ENCODE measurements around the gene UAP1L1. TPM values are rescaled to one million over a fixed set of nuclear protein-coding genes. Genes with fewer than 3 reads are reported as not detected.
A peak's percentile ranks its signal among the peaks of the same experiment; 100 is the strongest.

The UAP1L1 gene
- total RNA-seq, 1 donor from 2014 or later = 3.2 TPM

DNA sequence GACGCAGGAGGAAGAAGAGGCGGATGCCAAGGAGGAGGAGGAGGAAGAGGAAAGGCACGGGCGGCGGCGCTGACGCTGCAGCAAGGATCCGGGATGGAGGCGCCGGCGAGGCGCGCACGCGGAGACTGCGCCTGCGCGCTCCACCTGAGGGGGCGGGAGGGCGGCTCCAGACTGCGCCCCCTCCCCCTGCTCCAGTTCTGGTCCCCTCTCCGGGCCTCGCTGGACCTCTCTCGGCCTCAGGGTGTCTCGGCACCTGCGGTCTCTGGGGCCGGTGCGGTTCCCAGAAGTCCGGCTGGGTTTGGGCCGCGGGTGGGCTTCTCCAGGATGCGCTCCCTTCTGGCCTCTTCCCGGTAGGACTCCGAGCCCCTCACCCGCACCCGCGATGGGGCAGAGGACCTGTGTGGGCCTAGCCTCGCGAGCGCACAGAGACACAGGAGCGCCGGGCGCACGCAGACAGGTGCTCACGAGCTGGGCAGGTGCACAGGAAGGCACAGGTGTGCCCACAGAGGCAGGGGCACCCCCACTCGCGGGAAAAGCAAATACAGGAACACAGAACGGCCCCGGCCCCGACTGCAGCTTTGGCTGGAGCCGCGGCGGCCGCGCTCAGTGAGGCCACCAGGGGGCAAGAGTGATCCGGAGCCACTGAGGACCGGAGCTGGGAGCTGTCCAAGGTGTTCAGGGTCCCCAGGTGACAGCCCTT, 31.1 kb upstream of the UAP1L1 start, which contains the start of gene NPDC1:
Gene NPDC1, minus strand, starts transcription at position 90 of the 700 bp plus-strand sequence. CDS start 188 bp downstream, outside the sequence.
- Mint-ChIP-seq H3K27me3 (ENCODE audit: unreplicated experiment) (peaks cover 5% of the 10 kb centered on the region), H3K27ac (ENCODE audit: unreplicated experiment) (no peak within 1 kb of the TSS), H3K4me3 (ENCODE audit: unreplicated experiment) (peak within 1 kb of the TSS; percentile 86), H3K9me3 (ENCODE audit: unreplicated experiment) (no peaks in the 10 kb centered on the region), H3K36me3 (ENCODE audit: low read depth, unreplicated experiment) (no peaks in the 10 kb centered on the region), H3K4me1 (ENCODE audit: unreplicated experiment) (peaks cover 4% of the 10 kb centered on the region)
- peak; percentile 84 for TF ChIP-seq CTCF (IDR thresholded peaks at IDR 0.05; ENCODE audit: unreplicated experiment)
- DNase-seq (ENCODE audit: low spot score) = peak; percentile 95

DNA sequence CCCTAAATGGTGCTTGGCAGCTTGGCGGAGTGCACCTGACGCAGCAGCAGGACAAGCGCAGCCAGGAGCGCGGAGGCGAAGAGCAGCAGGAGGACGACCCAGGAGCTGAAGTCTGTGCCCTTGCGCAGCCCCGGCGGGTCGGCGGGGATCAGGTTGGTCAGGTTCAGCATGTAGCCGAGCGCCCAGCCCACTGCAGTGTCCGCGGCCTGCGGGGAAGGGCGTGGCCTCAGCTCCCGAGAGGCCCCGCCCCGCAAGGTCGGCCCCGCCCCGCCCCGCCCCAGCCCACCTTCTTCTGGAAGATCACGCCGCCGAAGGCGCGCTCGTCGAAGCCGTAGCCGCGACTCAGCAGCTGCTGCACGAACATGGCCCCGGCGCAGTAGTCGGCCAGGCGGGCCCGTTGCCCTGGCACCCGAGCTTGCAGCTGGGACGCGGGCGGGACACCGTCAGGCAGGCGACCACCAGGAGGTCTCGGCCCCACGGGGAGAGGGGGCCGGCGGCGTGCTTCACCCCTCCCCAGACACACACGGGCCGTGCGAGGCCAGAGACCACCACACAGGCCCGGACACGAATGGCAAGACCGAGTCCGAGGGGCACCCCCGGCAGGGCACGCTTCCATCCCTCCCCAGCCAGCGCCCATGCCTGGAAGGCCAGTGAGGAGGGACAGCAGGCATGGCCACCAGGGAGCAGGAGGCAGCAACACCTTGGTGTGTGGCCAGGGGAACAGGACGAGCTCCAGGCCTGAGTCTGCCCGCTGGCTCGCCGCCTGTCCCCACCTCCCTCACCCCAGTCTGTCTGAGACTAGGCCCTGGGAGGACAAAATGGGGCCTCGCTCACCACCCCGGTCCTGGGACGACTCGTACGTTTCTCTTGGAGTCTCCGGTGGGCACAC, 28.4 kb upstream of the UAP1L1 start:
- no peak for DNase-seq (ENCODE audit: low spot score)
- H3K27ac Mint-ChIP-seq (ENCODE audit: unreplicated experiment) = no peak overlapping the region
- no peak for TF ChIP-seq CTCF (IDR thresholded peaks at IDR 0.05; ENCODE audit: unreplicated experiment)

GRCh38 chr9:137049544-137050449, 27.5 kb upstream of the UAP1L1 start:
- Mint-ChIP-seq H3K4me1 (ENCODE audit: unreplicated experiment) (peaks cover 6% of the 10 kb centered on the region), H3K27me3 (ENCODE audit: unreplicated experiment) (peaks cover 3% of the 10 kb centered on the region), H3K4me3 (ENCODE audit: unreplicated experiment) (no peak overlapping the region), H3K27ac (ENCODE audit: unreplicated experiment) (no peak overlapping the region), H3K36me3 (ENCODE audit: low read depth, unreplicated experiment) (no peaks in the 10 kb centered on the region), H3K9me3 (ENCODE audit: unreplicated experiment) (no peaks in the 10 kb centered on the region)
- DNase-seq (ENCODE audit: low spot score) = peak; percentile 77
- peak; percentile 52 for TF ChIP-seq CTCF (IDR thresholded peaks at IDR 0.05; ENCODE audit: unreplicated experiment)

More for the DNA sequence above, 28.4 kb upstream of the UAP1L1 start:
- Mint-ChIP-seq H3K4me1 (ENCODE audit: unreplicated experiment) (peaks cover 8% of the 10 kb centered on the region), H3K4me3 (ENCODE audit: unreplicated experiment) (no peak overlapping the region), H3K27me3 (ENCODE audit: unreplicated experiment) (peaks cover 5% of the 10 kb centered on the region), H3K9me3 (ENCODE audit: unreplicated experiment) (no peaks in the 10 kb centered on the region), H3K36me3 (ENCODE audit: low read depth, unreplicated experiment) (no peaks in the 10 kb centered on the region)

DNA sequence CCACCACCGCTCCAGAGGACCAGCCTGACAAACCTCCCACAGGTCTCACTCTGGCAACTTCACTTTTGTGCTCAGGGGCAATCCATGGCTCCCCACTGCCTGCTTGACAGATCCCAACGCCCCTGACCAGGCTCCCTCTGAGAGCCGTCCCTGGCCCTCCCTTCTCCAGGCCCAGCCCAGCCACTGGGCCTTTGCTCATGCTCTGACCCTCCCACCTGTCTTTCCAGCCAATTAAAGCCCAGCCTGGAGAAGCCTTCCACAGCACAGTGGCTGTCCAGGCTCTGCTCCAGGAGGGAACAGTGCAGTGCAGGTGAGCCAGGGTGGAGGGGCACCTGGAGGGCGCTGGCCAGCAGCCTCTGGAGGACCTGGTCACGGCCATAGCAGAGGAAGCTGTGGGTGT, 26.7 kb upstream of the UAP1L1 start:
- no peak for DNase-seq (ENCODE audit: low spot score)
- Mint-ChIP-seq H3K27me3 (ENCODE audit: unreplicated experiment) (peaks cover 3% of the 10 kb centered on the region), H3K4me1 (ENCODE audit: unreplicated experiment) (peaks cover 4% of the 10 kb centered on the region), H3K36me3 (ENCODE audit: low read depth, unreplicated experiment) (no peaks in the 10 kb centered on the region), H3K9me3 (ENCODE audit: unreplicated experiment) (no peaks in the 10 kb centered on the region), H3K27ac (ENCODE audit: unreplicated experiment) (no peak overlapping the region), H3K4me3 (ENCODE audit: unreplicated experiment) (no peak overlapping the region)
- TF ChIP-seq CTCF (IDR thresholded peaks at IDR 0.05; ENCODE audit: unreplicated experiment) = no peak
